ENCODE results near the gene MRRF.

GRCh38 chr9:122307061-122307460, 42.4 kb downstream of the MRRF start:
- TF ChIP-seq POLR2AphosphoS5 (IDR thresholded peaks at IDR 0.05) (peak in 1 of 3 donors; percentile 23), CTCF (IDR thresholded peaks at IDR 0.05) (no peak), POLR2A (IDR thresholded peaks at IDR 0.05) (no peak)
